Upper lobe of left lung (tissue), 4 donors: ENCODE results near the gene NAV2.

Source experiments
- EP300 ChIP-seq, 4 donors: sonication (generic); formaldehyde crosslinking; IDR thresholded peaks; one replicate each; pipeline ENCODE4 v1.5.1; 2017; ENCODE audit warnings: antibody characterized with exemption in 4 of 4, control low read depth in 2 of 4
- POLR2A ChIP-seq, 4 donors: fragments of 450-650 bp; IDR thresholded peaks; one replicate each; pipeline ENCODE4 v1.5.1; 2016 to 2017; ENCODE audit warnings: antibody characterized with exemption in 4 of 4, mild to moderate bottlenecking in 2 of 4
- POLR2AphosphoS5 ChIP-seq, 2 donors: sonication (generic); formaldehyde crosslinking; IDR thresholded peaks; one replicate each; pipeline ENCODE4 v1.5.1; 2017; ENCODE audit warnings: antibody characterized with exemption in 2 of 2
- TF ChIP-seq, protein P1 (sequence below), 6 experiments: fragments of 450-650 bp in 4 of 6; fragments of 200-600 bp in 2 of 6; sonication (generic) in 2 of 6; IDR thresholded peaks; one replicate each; pipeline ENCODE4 v1.5.1; 2016 to 2019; ENCODE audit warnings: antibody characterized with exemption in 6 of 6

DNA sequence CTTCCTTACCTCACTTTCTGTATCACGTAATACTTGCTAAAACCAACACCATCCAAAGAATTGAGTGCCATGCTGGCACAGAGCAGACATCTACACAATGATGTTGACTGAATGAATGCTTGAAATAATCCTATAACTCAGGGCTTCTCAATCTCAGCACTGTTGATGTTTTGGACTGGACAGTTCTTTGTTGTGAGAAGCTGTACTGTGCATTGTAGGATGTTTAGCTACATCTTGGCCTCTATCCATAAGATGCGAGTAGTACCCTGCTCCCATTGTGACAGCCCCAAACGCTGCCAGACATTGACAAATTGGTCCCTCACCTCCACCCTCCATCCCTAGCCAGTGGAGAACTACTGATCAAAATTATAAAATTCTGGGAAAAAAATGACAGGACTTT is 153.4 kb downstream of the NAV2 start:
- TF ChIP-seq, protein P1, sequence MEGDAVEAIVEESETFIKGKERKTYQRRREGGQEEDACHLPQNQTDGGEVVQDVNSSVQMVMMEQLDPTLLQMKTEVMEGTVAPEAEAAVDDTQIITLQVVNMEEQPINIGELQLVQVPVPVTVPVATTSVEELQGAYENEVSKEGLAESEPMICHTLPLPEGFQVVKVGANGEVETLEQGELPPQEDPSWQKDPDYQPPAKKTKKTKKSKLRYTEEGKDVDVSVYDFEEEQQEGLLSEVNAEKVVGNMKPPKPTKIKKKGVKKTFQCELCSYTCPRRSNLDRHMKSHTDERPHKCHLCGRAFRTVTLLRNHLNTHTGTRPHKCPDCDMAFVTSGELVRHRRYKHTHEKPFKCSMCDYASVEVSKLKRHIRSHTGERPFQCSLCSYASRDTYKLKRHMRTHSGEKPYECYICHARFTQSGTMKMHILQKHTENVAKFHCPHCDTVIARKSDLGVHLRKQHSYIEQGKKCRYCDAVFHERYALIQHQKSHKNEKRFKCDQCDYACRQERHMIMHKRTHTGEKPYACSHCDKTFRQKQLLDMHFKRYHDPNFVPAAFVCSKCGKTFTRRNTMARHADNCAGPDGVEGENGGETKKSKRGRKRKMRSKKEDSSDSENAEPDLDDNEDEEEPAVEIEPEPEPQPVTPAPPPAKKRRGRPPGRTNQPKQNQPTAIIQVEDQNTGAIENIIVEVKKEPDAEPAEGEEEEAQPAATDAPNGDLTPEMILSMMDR (IDR thresholded peaks at IDR 0.05), result no peak
- TF ChIP-seq POLR2A (IDR thresholded peaks at IDR 0.05), result no peak
- TF ChIP-seq POLR2AphosphoS5 (IDR thresholded peaks at IDR 0.05), result no peak
- no peak for TF ChIP-seq EP300 (IDR thresholded peaks at IDR 0.05)
